HEK293 (cell line): Measurements from ENCODE around the gene DGKK.

Source experiments
- ATF2 ChIP-seq: fragments of 450-650 bp; formaldehyde crosslinking; IDR thresholded peaks from 2 replicates; pipeline ENCODE4 v1.5.1; 2016; ENCODE audit warnings: missing biosample characterization, missing genetic modification characterization, low read depth
- GLIS2 ChIP-seq: fragments of 450-650 bp; formaldehyde crosslinking; IDR thresholded peaks from 2 replicates; pipeline ENCODE4 v1.5.1; 2016; ENCODE audit warnings: missing biosample characterization, missing genetic modification characterization
- ZNF114 ChIP-seq: fragments of 450-650 bp; formaldehyde crosslinking; IDR thresholded peaks from 2 replicates; pipeline ENCODE4 v1.5.0; 2017; ENCODE audit warnings: missing biosample characterization, missing genetic modification characterization
- ZNF133 ChIP-seq: fragments of 450-650 bp; formaldehyde crosslinking; IDR thresholded peaks from 2 replicates; pipeline ENCODE4 v1.5.1; 2016; ENCODE audit warnings: missing biosample characterization, missing genetic modification characterization
- ZNF214 ChIP-seq: fragments of 450-650 bp; formaldehyde crosslinking; IDR thresholded peaks from 2 replicates; pipeline ENCODE4 v1.5.1; 2017; ENCODE audit warnings: missing biosample characterization, mild to moderate bottlenecking, missing genetic modification characterization, borderline replicate concordance
- ZNF248 ChIP-seq: fragments of 450-650 bp; formaldehyde crosslinking; IDR thresholded peaks from 2 replicates; pipeline ENCODE4 v1.5.1; 2017; ENCODE audit warnings: missing biosample characterization, missing genetic modification characterization
- ZNF274 ChIP-seq, 2 experiments: fragments of 200-500 bp in 1 of 2; fragments of 450-650 bp in 1 of 2; sonication (Bioruptor generic) in 1 of 2; formaldehyde crosslinking in 1 of 2; IDR thresholded peaks; 2 replicates each; pipeline versions ENCODE4 v1.5.1 to v1.6.1; 2014 to 2016; ENCODE audit warnings: borderline replicate concordance in 1 of 2, inconsistent platforms in 1 of 2, low read length in 1 of 2, missing biosample characterization in 1 of 2, missing genetic modification characterization in 1 of 2
- ZSCAN5A ChIP-seq: fragments of 450-650 bp; formaldehyde crosslinking; IDR thresholded peaks from 2 replicates; pipeline ENCODE4 v1.5.1; 2016; ENCODE audit warnings: missing biosample characterization, missing genetic modification characterization

- TF ChIP-seq ZNF274 (IDR thresholded peaks at IDR 0.05; ENCODE audit: low read length) (no peak), ZNF274 (tag by site-specific recombination; IDR thresholded peaks at IDR 0.05; ENCODE audit: borderline replicate concordance) (no peak), ZNF133 (tag by site-specific recombination) (no peak), ZNF248 (no peak), ZNF214 (tag by site-specific recombination) (no peak), GLIS2 (no peak), ZSCAN5A (tag by site-specific recombination) (no peak), ZNF114 (tag by site-specific recombination) (no peak), ATF2 (tag by site-specific recombination) (no peak)
Observed at GRCh38 chrX:50452782-50453181, 17.8 kb downstream of the DGKK start.
